HG03432 (cell line): Measurements from ENCODE around the gene GAS6.
"Not testable (repeated sequence)": the region's sequence is repeated elsewhere in the genome, so short reads cannot be mapped to it uniquely, and the experiment has no call there.

Source experiments
- ATAC-seq: cut with Tn5 transposase; IDR thresholded peaks from one replicate; pipeline ENCODE4 v1.9.1; 2021; ENCODE audit warnings: mild to moderate bottlenecking, moderate library complexity; ENCODE audit not compliant: unreplicated experiment

The GAS6 gene

DNA sequence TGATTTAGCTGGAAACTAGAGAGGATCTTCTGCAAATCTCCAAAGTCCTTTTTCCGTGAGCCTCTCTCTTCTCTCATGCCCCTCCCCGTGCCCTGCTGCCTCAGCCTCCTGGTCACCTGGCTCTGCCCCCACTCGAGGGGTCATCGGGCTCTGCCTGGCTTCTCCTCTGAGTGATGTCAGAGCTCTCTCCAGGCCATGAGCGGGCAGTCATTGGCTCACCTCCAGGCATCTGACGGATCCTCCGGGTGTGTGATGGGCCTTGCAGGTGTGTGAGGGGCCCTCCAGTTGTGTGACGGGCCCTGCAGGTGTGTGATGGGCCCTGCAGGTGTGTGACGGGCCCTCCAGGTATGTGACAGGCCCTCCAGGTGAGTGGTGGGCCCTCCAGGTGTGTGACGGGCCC, 10.3 kb upstream of the GAS6 start:
- ATAC-seq: no peak

GRCh38 chr13:113869263-113869662, 5.4 kb upstream of the GAS6 start:
- ATAC-seq: no peak

DNA sequence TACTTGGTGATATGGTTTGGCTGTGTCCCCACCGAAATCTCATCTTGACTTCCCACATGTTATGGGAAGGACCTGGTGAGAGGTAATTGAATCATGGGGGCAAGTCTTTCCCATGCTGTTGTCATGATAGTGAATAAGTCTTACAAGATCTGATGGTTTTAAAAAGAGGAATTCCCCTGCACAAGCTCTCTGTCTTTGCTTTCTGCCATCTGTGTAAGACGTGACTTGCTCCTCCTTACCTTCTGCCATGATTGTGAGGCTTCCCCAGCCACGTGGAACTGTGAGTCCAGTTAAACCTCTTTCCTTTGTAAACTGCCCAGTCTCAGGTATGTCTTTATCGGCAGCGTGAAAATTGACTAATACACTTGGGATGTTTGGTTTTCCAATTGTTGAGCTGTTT, 4.0 kb upstream of the GAS6 start:
- ATAC-seq: not testable (repeated sequence)

- no peak for ATAC-seq
These were observed 1.6 kb upstream of the GAS6 start for GRCh38 chr13:113865427-113865826.

GRCh38 chr13:113864273-113864890, 506 bp upstream of the GAS6 start:
- ATAC-seq: no peak

DNA sequence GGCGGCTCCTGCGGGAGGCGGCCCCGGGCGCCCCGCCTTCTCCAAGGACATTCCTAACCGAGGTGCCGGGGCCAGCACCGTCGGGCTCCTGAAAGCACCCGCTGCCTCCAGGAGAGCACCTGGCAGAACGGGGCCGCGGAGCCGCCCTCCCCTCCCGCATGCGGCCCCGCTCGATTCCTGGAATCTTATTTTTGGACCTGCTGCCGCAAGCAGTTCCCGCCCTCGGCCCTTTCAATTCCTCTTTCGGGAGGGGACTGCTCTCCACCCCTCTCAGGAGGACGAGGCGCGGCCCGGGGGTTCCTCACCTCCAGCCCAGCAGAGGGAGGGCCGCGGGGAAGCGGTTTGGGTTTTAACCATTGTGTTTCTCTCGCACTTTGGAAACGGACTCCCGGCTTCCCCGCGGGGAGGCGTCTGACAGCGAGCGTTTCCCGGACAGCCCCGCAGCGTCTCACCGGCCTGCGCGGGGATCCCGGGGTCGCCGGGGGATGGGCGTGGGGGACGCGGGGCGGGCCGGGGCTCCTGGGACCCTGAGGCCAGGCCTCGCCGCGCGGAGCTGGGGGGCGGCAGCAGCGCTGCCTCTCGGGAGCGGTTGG, 849 bp downstream of the GAS6 start:
- ATAC-seq: no peak

DNA sequence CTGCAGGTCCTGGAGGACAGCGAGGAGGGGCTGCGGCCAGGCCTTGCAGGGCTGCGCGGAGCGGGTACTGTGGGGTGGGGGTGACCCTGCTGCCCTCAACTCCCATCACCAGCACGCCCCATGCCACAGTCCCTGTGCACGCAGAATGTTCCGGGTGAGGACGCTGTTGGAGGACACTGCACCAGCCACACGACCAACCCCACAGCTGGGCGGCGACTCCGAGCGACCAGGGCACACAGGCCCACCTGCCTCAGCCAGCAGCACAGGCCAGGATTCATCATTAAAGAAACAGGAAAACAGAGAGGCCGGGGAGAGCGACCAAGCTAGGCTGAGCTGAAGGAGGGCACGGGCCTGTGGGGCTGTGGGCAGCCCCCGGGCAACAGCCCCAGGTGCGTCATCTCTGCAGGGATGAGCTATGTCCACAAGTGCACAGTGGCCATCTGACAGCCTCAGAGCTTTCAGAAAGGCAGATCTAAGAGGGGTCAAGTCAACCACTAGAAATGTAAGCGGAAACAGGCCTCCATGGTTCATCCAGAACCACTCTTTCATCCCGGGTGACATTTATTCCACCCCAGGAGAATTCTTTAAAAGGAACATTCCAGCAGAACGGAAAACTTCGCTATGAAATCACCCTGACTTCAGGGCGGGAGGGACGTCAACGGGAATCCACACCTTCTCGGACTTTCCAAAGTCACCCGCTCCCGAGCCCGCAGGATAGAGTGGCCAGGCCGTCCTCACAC, 1.5 kb downstream of the GAS6 start:
- no peak for ATAC-seq

DNA sequence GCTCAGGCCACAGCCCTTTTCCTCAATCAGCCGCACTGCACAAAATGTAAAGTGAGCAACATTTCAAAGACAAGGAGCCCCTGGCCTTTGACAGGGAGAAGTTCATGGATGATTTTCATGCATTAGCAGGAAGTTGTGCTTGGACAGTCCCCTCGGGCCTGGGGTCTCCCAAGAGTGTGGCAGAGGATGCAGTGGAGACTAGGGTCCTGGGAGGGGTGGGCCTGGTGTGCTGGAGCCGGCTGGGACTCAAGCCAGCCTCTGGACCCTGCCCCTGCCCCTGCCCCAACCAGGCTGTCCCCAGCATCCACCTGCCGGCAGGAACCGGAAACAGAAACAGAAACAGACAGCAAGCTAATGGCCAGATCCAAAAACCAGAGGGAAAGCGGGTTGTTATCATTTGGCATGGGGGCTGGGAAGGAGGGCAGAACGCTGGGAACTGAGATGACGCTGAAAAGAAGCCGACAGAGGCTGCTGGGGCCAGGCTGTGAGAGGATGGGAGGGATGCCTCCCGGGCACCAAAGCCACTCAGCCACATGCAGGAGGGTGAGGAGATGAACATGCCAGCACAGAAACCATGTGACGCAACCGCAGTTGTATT, 2.3 kb downstream of the GAS6 start:
- ATAC-seq: no peak

DNA sequence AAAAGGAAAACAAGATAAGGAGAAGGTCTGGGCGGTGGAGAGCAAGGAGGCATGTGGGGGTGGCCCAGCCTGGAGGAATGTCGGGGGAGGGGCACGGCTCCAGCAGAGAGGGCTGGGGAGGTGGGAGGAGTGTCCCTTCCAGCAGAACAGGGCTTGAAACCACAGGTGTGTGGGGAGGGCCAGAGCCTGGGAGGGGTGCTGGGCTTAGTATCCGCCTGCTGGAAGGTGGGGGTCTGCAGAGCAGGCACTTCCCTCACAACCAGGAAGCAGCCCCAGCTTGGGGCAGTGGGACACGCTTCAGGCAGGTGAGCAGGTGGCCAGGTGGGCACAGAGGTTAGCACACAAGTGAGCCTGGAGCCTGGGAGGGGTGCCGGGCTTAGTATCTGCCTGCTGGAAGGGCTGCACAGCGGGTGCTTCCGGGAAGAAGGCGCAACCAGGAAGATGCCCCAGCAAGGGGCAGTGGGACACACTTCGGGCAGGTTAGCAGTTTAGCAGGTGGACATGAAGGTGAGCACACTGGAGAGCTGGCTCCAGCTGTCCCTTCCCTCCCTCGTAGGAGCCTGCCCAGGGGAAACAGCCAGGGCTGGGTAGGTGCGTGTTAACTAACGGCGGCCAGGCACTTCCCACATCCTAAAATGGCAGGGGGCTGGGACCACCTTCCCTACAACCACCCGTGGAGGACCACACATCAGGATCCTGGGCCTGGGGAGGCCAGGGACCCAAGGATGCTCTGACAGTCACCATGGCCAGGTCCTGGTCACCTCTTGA, 3.0 kb downstream of the GAS6 start:
- no peak for ATAC-seq

DNA sequence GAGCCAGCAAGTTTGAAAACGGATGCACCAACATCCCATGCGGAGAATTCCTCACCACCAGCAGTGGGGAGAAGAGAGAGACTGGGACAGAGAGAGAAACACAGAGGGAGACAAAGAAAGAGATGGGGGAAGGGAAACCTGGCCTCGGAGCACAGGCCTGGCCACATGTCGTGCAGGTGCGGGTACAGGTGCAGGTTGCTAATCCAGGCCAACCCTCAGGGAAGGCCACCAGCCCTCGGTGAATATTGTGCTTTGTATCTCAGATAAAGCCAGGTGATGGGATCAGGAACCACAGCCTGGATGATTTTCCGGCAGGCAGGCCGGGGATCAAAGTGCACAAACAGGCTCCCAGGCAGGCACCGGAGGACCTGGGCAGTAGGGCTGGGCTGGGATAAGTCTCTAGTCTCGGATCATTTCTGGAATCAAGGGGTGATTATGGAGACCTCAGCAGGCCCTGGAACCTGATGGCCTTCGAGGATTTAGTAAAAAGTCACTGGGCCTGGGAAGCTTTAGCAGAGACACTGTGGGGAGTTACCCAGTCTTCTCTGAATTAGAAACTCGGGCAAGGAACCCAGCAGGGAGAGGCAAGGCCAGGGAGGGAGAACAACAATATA, 3.7 kb downstream of the GAS6 start:
- no peak for ATAC-seq

- no peak for ATAC-seq
These were observed 4.4 kb downstream of the GAS6 start for GRCh38 chr13:113859311-113860050.

GRCh38 chr13:113857531-113858195, 6.2 kb downstream of the GAS6 start:
- no peak for ATAC-seq

DNA sequence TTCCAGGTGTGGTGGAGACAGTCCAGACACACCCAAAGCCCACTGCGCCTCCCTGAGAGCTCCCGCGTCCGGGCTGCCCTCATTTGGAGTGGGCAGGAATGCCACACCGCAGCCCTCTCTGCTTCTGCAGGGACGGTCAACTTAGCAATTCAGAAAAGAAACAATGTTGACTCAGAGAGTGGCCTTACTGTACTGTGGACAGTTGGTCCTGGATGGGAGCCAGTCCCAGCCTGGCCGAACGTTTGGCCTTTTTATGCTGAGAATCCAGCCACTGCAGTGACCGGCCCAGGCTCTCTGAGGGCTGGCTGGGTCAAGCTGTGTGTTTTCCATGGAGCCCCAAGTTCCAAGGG, 7.2 kb downstream of the GAS6 start:
- ATAC-seq: no peak

- ATAC-seq: no peak
These were observed 7.8 kb downstream of the GAS6 start for GRCh38 chr13:113855931-113856715.

GRCh38 chr13:113855012-113855921, 8.6 kb downstream of the GAS6 start:
- no peak for ATAC-seq

- no peak for ATAC-seq
These were observed 9.5 kb downstream of the GAS6 start for GRCh38 chr13:113854238-113855011.
